A673 (cell line): ENCODE data around the gene PTGDS. TPM values are rescaled to one million over a fixed set of nuclear protein-coding genes. Genes with fewer than 3 reads are reported as not detected.

Experiments used
- BruUV-seq: library from RNA; stranded (reverse); fragments of 400-500 nt; replicated peaks from 2 replicates; lab custom pipeline; 2021; lab: Mats Ljungman, UMichigan
- CTCF ChIA-PET: fragments of 300-600 bp; sonication (Branson Sonifier 250); formaldehyde crosslinking; loops from one replicate; lab custom pipeline; 2022; ENCODE audit warnings: antibody characterized with exemption; lab: Charles Lee
- POLR2A ChIA-PET: fragments of 300-600 bp; sonication (Branson Sonifier 250); formaldehyde crosslinking; loops from one replicate; lab custom pipeline; 2022; ENCODE audit warnings: antibody characterized with exemption; ENCODE audit not compliant: low non-redundant PET; lab: Charles Lee
- DNase-seq: peaks from one replicate; pipeline ENCODE4 v3.0.0-alpha.2; 2015; ENCODE audit warnings: low spot score
- H3K27ac ChIP-seq: fragments of 200-600 bp; sonication (generic); 2 replicates; pipeline ENCODE4 v1.5.1; 2016; ENCODE audit warnings: mixed run types, low read depth, mild to moderate bottlenecking, mixed read lengths, antibody characterized with exemption, low read length; ENCODE audit not compliant: poor library complexity, severe bottlenecking
- H3K27me3 ChIP-seq: fragments of 200-600 bp; sonication (generic); replicated peaks from 2 replicates; pipeline ENCODE4 v1.6.1; 2017; ENCODE audit warnings: mixed run types, low read depth, mild to moderate bottlenecking, mixed read lengths, antibody characterized with exemption, low read length; ENCODE audit not compliant: insufficient read depth, poor library complexity
- H3K36me3 ChIP-seq: fragments of 200-600 bp; sonication (generic); 2 replicates; pipeline ENCODE4 v1.6.1; 2016; ENCODE audit warnings: mixed run types, mild to moderate bottlenecking, mixed read lengths, antibody characterized with exemption, low read length; ENCODE audit not compliant: insufficient read depth, poor library complexity, severe bottlenecking
- H3K4me1 ChIP-seq: fragments of 200-600 bp; sonication (generic); 2 replicates; pipeline ENCODE4 v1.6.1; 2017; ENCODE audit warnings: mixed run types, mild to moderate bottlenecking, mixed read lengths, antibody characterized with exemption, low read length; ENCODE audit not compliant: insufficient read depth, poor library complexity, severe bottlenecking
- H3K4me3 ChIP-seq: fragments of 200-600 bp; sonication (generic); 2 replicates; pipeline ENCODE4 v1.5.1; 2016; ENCODE audit warnings: low read depth, mixed run types, mild to moderate bottlenecking, mixed read lengths, low read length; ENCODE audit not compliant: poor library complexity, severe bottlenecking
- H3K9me3 ChIP-seq: fragments of 200-600 bp; sonication (generic); 2 replicates; pipeline ENCODE4 v1.6.1; 2016; ENCODE audit warnings: mixed run types, low read depth, mild to moderate bottlenecking, mixed read lengths, antibody characterized with exemption, low read length; ENCODE audit not compliant: poor library complexity, severe bottlenecking
- EZH2 ChIP-seq: fragments of 200-600 bp; sonication (generic); IDR thresholded peaks from 2 replicates; pipeline ENCODE4 v1.6.1; 2017; ENCODE audit warnings: borderline replicate concordance, low read depth, mild to moderate bottlenecking, mixed read lengths, antibody characterized with exemption, low read length; ENCODE audit not compliant: poor library complexity, severe bottlenecking
- intact Hi-C: fragments of 100-400 bp; cut with micrococcal nuclease; formaldehyde crosslinking; loops from one replicate; pipeline ENCODE4 v1.10.0; 2022; ENCODE audit not compliant: unreplicated experiment
- total RNA-seq: library from RNA; stranded (reverse); gene quantifications from 2 replicates; pipeline ENCODE4 v1.2.3, GENCODE V29; 2021
- TF ChIP-seq, protein P1 (sequence below): fragments of 300-800, 200-600 bp; sonication (generic); conservative IDR thresholded peaks from 2 replicates; pipeline ENCODE4 v1.5.1; 2017; ENCODE audit warnings: low read depth, mild to moderate bottlenecking, antibody characterized with exemption, low read length, moderate library complexity, mixed read lengths

The PTGDS gene
- total RNA-seq, 1 experiment from 2014 or later, result not detected

DNA sequence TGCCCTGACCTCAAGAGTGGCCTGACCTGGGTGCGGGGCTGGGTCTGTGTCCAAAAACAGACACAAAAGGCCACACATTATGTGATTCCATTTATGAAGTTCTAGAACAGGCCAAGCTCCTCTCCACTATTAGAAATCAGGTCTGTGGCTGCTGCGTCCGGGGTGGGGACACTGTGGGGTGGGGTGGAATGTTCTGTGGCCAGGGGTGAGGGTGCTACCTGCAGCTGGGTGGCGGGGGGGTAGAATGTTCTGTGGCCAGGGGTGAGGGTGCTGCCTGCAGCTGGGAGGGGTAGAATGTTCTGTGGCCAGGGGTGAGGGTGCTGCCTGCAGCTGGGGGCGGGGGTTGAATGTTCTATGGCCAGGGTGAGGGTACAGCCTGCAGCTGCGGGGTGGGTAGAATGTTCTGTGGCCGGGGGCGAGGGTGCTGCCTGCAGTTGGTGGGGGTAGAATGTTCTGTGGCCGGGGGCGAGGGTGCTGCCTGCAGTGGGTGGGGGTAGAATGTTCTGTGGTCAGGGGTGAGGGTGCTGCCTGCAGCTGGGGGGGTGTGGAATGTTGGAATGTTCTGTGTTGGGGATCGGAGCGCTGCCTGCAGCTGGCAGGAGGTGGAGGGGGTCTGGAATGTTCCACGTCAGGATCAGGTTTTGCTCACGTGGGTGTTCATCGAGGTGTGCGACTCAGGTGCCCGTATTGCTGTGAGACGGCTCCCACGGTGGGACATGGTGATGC is 16.9 kb upstream of the PTGDS start:
- POLR2A ChIA-PET, result no interaction called here
- Histone ChIP-seq H3K27me3 (no peaks in the 10 kb centered on the region), H3K4me1 (no peaks in the 10 kb centered on the region), H3K27ac (no peak overlapping the region), H3K36me3 (no peaks in the 10 kb centered on the region), H3K9me3 (no peaks in the 10 kb centered on the region), H3K4me3 (no peak overlapping the region)
- CTCF ChIA-PET, result no interaction called here
- no peak for DNase-seq
- intact Hi-C loops, result no loop called here
- no TSS peak for BruUV-seq
- no peak for TF ChIP-seq EZH2
- TF ChIP-seq, protein P1, sequence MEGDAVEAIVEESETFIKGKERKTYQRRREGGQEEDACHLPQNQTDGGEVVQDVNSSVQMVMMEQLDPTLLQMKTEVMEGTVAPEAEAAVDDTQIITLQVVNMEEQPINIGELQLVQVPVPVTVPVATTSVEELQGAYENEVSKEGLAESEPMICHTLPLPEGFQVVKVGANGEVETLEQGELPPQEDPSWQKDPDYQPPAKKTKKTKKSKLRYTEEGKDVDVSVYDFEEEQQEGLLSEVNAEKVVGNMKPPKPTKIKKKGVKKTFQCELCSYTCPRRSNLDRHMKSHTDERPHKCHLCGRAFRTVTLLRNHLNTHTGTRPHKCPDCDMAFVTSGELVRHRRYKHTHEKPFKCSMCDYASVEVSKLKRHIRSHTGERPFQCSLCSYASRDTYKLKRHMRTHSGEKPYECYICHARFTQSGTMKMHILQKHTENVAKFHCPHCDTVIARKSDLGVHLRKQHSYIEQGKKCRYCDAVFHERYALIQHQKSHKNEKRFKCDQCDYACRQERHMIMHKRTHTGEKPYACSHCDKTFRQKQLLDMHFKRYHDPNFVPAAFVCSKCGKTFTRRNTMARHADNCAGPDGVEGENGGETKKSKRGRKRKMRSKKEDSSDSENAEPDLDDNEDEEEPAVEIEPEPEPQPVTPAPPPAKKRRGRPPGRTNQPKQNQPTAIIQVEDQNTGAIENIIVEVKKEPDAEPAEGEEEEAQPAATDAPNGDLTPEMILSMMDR, result no peak

DNA sequence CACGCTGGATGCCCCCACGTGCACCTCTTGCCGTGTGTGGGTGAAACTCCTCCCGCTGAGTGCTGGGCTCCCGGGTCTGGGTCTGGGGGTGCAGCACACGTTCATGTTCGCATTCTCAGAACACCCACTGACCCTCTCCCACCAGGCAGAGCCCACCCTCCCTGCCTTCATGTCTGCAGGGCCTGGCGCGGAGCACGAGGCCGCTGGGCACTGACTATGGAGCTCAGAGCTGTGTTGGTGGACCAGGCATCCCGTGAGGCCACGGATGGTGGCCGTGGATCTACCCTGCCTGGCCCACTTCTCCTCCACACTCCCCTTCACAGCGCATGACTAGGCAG is 16.4 kb upstream of the PTGDS start:
- CTCF ChIA-PET, result no interaction called here
- Histone ChIP-seq H3K36me3 (no peaks in the 10 kb centered on the region), H3K9me3 (no peaks in the 10 kb centered on the region), H3K4me1 (peaks cover under 1% of the 10 kb centered on the region), H3K27ac (no peak overlapping the region), H3K4me3 (no peak overlapping the region), H3K27me3 (no peaks in the 10 kb centered on the region)
- BruUV-seq, result no TSS peak
- TF ChIP-seq EZH2, result no peak
- TF ChIP-seq, protein P1, result no peak
- no peak for DNase-seq
- POLR2A ChIA-PET, result no interaction called here
- intact Hi-C loops, result no loop called here

DNA sequence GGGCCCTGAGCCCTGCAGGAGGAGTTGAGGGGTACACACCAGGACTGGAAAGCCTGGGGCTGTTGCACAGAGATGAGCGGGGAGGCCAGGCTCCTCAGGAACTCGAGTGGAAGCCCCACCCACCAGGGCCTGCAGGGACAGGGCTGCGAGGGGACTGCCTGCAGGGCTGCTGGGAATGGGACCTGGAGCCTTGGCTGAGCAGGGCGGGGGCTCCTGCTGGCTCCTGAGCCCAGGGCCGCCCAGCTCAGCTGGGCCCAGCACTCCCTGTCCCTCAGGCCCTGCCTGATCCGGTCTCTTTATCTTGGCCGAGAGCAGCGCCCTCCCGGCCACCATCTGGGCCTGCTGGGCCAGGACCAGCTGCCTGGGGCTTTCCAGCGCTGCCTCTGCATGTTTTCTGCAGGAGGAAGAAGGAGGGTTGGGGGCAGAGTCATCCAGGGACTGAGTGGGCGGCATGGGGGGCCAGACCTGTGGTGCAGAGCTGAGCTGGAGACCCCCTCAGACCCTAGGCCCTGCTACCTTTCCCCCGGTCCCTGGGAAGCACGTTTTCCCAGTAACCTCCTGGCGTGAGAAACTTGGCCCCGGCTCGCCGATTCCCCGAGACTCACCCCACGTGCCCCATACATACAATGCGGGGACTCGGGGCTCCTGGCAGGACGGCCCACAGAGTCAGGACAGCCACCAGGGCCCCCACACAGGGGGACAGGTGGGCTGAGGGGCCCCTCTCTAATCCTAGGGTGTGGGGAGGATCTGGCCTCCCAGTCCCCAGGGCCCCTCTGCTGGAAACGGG is 15.8 kb upstream of the PTGDS start:
- Histone ChIP-seq H3K36me3 (no peaks in the 10 kb centered on the region), H3K4me3 (no peak overlapping the region), H3K9me3 (no peaks in the 10 kb centered on the region), H3K27ac (no peak overlapping the region), H3K4me1 (peaks cover 4% of the 10 kb centered on the region), H3K27me3 (no peaks in the 10 kb centered on the region)
- POLR2A ChIA-PET, result no interaction called here
- TF ChIP-seq EZH2, result no peak
- TF ChIP-seq, protein P1, result no peak
- CTCF ChIA-PET, result no interaction called here
- BruUV-seq, result no TSS peak
- intact Hi-C loops, result no loop called here
- no peak for DNase-seq
